MM.1S (cell line): ENCODE results near the gene EMC6.

Source experiments
- EZH2 ChIP-seq: fragments of 300-600 bp; sonication (generic); optimal IDR thresholded peaks from 2 replicates; pipeline ENCODE3; 2017; ENCODE audit warnings: low read depth, mild to moderate bottlenecking, antibody characterized with exemption, low read length, mixed read lengths
- TF ChIP-seq, protein P1 (sequence below): fragments of 300-600 bp; sonication (generic); IDR thresholded peaks from 2 replicates; pipeline ENCODE4 v1.5.1; 2016; ENCODE audit warnings: antibody characterized with exemption, low read length, mixed read lengths

DNA sequence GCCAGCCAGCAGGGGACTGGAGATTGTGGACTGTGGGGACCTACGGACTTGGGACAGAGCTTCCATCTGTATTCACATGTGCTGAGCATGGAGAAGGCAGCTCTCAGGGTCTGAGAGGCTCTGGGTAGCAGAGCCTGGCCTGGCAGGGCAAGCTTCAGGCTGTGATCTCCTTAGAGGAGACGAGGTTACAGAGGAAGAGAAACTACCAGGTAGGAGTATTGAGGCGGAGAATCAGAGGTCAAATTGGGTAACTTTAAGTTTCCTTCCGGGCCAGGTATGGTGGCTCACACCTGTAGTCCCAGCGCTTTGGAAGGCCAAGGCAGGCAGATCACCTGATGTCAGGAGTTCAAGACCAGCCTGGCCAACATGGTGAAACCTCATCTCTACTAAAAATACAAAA lies 23.3 kb upstream of the EMC6 start:
- TF ChIP-seq, protein P1, sequence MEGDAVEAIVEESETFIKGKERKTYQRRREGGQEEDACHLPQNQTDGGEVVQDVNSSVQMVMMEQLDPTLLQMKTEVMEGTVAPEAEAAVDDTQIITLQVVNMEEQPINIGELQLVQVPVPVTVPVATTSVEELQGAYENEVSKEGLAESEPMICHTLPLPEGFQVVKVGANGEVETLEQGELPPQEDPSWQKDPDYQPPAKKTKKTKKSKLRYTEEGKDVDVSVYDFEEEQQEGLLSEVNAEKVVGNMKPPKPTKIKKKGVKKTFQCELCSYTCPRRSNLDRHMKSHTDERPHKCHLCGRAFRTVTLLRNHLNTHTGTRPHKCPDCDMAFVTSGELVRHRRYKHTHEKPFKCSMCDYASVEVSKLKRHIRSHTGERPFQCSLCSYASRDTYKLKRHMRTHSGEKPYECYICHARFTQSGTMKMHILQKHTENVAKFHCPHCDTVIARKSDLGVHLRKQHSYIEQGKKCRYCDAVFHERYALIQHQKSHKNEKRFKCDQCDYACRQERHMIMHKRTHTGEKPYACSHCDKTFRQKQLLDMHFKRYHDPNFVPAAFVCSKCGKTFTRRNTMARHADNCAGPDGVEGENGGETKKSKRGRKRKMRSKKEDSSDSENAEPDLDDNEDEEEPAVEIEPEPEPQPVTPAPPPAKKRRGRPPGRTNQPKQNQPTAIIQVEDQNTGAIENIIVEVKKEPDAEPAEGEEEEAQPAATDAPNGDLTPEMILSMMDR: no peak
- TF ChIP-seq EZH2: no peak
